Lower leg skin (tissue), 4 donors: ENCODE measurements around the gene EHMT1. TPM values are rescaled to one million over a fixed set of nuclear protein-coding genes. Genes with fewer than 3 reads are reported as not detected.

Source experiments
- DNase-seq, 2 donors: peaks; one replicate each; pipeline ENCODE4 v3.0.0-alpha.2; 2019; ENCODE audit warnings: low spot score in 2 of 2
- H3K4me3 ChIP-seq: fragments of 200-600 bp; sonication (generic); 2 replicates; pipeline ENCODE4 v1.5.1; 2017; ENCODE audit warnings: mild to moderate bottlenecking, low read depth; ENCODE audit not compliant: poor library complexity, severe bottlenecking
- CTCF ChIP-seq, 3 donors: fragments of 450-650 bp; IDR thresholded peaks; one replicate each; pipeline ENCODE4 v1.5.1; 2016; ENCODE audit warnings: antibody characterized with exemption in 3 of 3, mild to moderate bottlenecking in 3 of 3, moderate library complexity in 2 of 3
- POLR2A ChIP-seq, 2 donors: fragments of 450-650 bp; IDR thresholded peaks; one replicate each; pipeline ENCODE4 v1.6.1; 2016 to 2017; ENCODE audit warnings: antibody characterized with exemption in 2 of 2, mild to moderate bottlenecking in 1 of 2, moderate library complexity in 1 of 2
- WGBS, 2 donors: methylation state at CpG; one replicate each; pipeline ENCODE4 v1.1.5; 2018; 5-methylcytosine and 5-hydroxymethylcytosine counted together
- intact Hi-C: fragments of 100-400 bp; cut with DNase I; formaldehyde crosslinking; loops from one replicate; pipeline ENCODE4 v1.15.0; 2023; ENCODE audit warnings: low total_unique reads
- total RNA-seq, 4 donors: library from RNA; depleted of rRNA; stranded (reverse); fragments of >200 nt; gene quantifications; one replicate each; pipeline ENCODE4 v1.1.0, GENCODE V29; 2016

EHMT1 gene
- total RNA-seq, 4 donors from 2014 or later: 64.2 to 128 (median 73.2) TPM

- intact Hi-C loops: no loop called here
- no peak overlapping the region for H3K4me3 ChIP-seq
- TF ChIP-seq CTCF (IDR thresholded peaks at IDR 0.05): no peak
- no peak for TF ChIP-seq POLR2A (IDR thresholded peaks at IDR 0.05)
- 75% methylated on average over 20 to 21 of the region's 22 CpGs for WGBS, 2 donors
- no peak for DNase-seq
Measured at GRCh38 chr9:137694962-137695875, 76.4 kb downstream of the EHMT1 start.

GRCh38 chr9:137696136-137696925 is 77.5 kb downstream of the EHMT1 start:
- WGBS, 2 donors: 76 to 82% methylated on average over 12 of the region's 12 CpGs
- no peak overlapping the region for H3K4me3 ChIP-seq
- no peak for TF ChIP-seq POLR2A (IDR thresholded peaks at IDR 0.05)
- no peak for TF ChIP-seq CTCF (IDR thresholded peaks at IDR 0.05)
- intact Hi-C loops: no loop called here
- DNase-seq: no peak

- WGBS, 2 donors: 92 to 97% methylated on average over 5 of the region's 5 CpGs
- no peak for DNase-seq
- TF ChIP-seq POLR2A (IDR thresholded peaks at IDR 0.05) (no peak), CTCF (IDR thresholded peaks at IDR 0.05) (no peak)
- no peak overlapping the region for H3K4me3 ChIP-seq
- intact Hi-C loops: no loop called here
Measured at GRCh38 chr9:137697193-137697592, 78.4 kb downstream of the EHMT1 start.

GRCh38 chr9:137697832-137698231 is 79.0 kb downstream of the EHMT1 start:
- H3K4me3 ChIP-seq: no peak overlapping the region
- TF ChIP-seq CTCF (IDR thresholded peaks at IDR 0.05) (no peak), POLR2A (IDR thresholded peaks at IDR 0.05) (no peak)
- intact Hi-C loops: no loop called here
- WGBS, 2 donors: 96 to 97% methylated on average over 19 of the region's 19 CpGs
- no peak for DNase-seq

- 87 to 88% methylated on average over 4 of the region's 4 CpGs for WGBS, 2 donors
- intact Hi-C loops: no loop called here
- DNase-seq: no peak
- TF ChIP-seq POLR2A (IDR thresholded peaks at IDR 0.05) (no peak), CTCF (IDR thresholded peaks at IDR 0.05) (no peak)
- H3K4me3 ChIP-seq: no peak overlapping the region
Measured at GRCh38 chr9:137700911-137701310, 82.1 kb downstream of the EHMT1 start.
